ENCODE results near the gene TMEM178A.

Gene TMEM178A

GRCh38 chr2:39757156-39757555, 91.4 kb downstream of the TMEM178A start:
- no peak for FAIRE-seq

- no peak for FAIRE-seq
Measured at GRCh38 chr2:39762448-39762847, 96.7 kb downstream of the TMEM178A start.
